Measurements from ENCODE around the gene TBX21.

DNA sequence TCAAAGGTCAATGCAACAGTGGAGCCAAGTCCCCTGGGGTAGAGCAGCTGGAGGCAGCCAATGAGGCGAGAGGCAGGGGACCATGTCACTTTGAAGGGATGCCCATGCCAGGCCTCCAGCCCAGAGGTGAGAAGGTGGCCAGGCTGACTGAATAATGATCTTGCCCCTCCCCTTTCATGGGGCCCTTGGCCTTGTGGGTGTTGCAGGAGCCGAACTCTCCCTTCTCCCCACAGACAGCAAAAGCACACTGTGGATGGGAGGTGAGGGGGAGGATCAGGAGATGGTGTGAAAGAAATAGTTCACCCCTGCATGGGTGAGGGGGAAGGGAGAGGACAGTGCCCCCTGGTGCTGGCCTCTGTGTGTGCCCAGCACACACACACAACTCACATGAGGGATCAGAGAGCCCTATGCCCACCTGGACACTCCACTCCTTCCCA is 15.8 kb upstream of the TBX21 start:
- TF ChIP-seq POLR2AphosphoS5 (IDR thresholded peaks at IDR 0.05; ENCODE audit: low read depth, low read length): no peak
- TF ChIP-seq, protein P1, sequence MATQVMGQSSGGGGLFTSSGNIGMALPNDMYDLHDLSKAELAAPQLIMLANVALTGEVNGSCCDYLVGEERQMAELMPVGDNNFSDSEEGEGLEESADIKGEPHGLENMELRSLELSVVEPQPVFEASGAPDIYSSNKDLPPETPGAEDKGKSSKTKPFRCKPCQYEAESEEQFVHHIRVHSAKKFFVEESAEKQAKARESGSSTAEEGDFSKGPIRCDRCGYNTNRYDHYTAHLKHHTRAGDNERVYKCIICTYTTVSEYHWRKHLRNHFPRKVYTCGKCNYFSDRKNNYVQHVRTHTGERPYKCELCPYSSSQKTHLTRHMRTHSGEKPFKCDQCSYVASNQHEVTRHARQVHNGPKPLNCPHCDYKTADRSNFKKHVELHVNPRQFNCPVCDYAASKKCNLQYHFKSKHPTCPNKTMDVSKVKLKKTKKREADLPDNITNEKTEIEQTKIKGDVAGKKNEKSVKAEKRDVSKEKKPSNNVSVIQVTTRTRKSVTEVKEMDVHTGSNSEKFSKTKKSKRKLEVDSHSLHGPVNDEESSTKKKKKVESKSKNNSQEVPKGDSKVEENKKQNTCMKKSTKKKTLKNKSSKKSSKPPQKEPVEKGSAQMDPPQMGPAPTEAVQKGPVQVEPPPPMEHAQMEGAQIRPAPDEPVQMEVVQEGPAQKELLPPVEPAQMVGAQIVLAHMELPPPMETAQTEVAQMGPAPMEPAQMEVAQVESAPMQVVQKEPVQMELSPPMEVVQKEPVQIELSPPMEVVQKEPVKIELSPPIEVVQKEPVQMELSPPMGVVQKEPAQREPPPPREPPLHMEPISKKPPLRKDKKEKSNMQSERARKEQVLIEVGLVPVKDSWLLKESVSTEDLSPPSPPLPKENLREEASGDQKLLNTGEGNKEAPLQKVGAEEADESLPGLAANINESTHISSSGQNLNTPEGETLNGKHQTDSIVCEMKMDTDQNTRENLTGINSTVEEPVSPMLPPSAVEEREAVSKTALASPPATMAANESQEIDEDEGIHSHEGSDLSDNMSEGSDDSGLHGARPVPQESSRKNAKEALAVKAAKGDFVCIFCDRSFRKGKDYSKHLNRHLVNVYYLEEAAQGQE (IDR thresholded peaks at IDR 0.05; ENCODE audit: insufficient read depth in 1 of 2, low read depth in 2 of 2, low read length in 2 of 2): no peak
- TF ChIP-seq FOXP2 (optimal IDR thresholded peaks at IDR 0.05; ENCODE audit: borderline replicate concordance, extremely low read depth, extremely low read length, insufficient read depth): no peak
